MM.1S (cell line): ENCODE measurements around the gene MIER3.

Experiments used
- DNase-seq: peaks from one replicate; pipeline ENCODE4 v3.0.0-alpha.2; 2015
- H2AFZ ChIP-seq: fragments of 300-600 bp; sonication (generic); 2 replicates; pipeline ENCODE4 v1.6.0; 2016; ENCODE audit warnings: antibody characterized with exemption, low read length
- H3F3A ChIP-seq: fragments of 300-600 bp; sonication (generic); 2 replicates; pipeline ENCODE4 v1.6.1; 2016; ENCODE audit warnings: mild to moderate bottlenecking, antibody characterized with exemption, low read length, moderate library complexity, mixed read lengths; ENCODE audit not compliant: insufficient read depth
- H3K27ac ChIP-seq: fragments of 300-600 bp; sonication (generic); 2 replicates; pipeline ENCODE4 v1.5.1; 2016; ENCODE audit warnings: mild to moderate bottlenecking, low read length
- H3K27me3 ChIP-seq: fragments of 300-600 bp; sonication (generic); replicated peaks from 2 replicates; pipeline ENCODE4 v1.6.0; 2016; ENCODE audit warnings: low read length; ENCODE audit not compliant: insufficient read depth
- H3K36me3 ChIP-seq: fragments of 300-600 bp; sonication (generic); replicated peaks from 2 replicates; pipeline ENCODE4 v1.6.1; 2016; ENCODE audit warnings: mild to moderate bottlenecking, low read length, mixed read lengths; ENCODE audit not compliant: insufficient read depth
- H3K4me1 ChIP-seq: fragments of 300-600 bp; sonication (generic); 2 replicates; pipeline ENCODE4 v1.6.1; 2016; ENCODE audit warnings: low read length, mixed read lengths
- H3K4me2 ChIP-seq: fragments of 300-600 bp; sonication (generic); 2 replicates; pipeline ENCODE4 v1.6.0; 2016; ENCODE audit warnings: low read depth, low read length
- H3K4me3 ChIP-seq: fragments of 300-600 bp; sonication (generic); 2 replicates; pipeline ENCODE4 v1.5.1; 2016; ENCODE audit warnings: low read length, mixed read lengths
- H3K79me2 ChIP-seq: fragments of 300-600 bp; sonication (generic); 2 replicates; pipeline ENCODE4 v1.6.1; 2016; ENCODE audit warnings: mixed run types, low read length, mixed read lengths
- H3K9ac ChIP-seq: fragments of 300-600 bp; sonication (generic); 2 replicates; pipeline ENCODE4 v1.6.1; 2016; ENCODE audit warnings: low read length, mixed read lengths
- H3K9me2 ChIP-seq: fragments of 300-600 bp; sonication (generic); replicated peaks from 2 replicates; pipeline ENCODE4 v1.6.1; 2016; ENCODE audit warnings: mild to moderate bottlenecking, low read length, mixed read lengths; ENCODE audit not compliant: insufficient read depth
- H3K9me3 ChIP-seq: fragments of 300-600 bp; sonication (generic); replicated peaks from 2 replicates; pipeline ENCODE4 v1.6.1; 2016; ENCODE audit warnings: mild to moderate bottlenecking, low read length, mixed read lengths; ENCODE audit not compliant: insufficient read depth
- H4K20me1 ChIP-seq: fragments of 300-600 bp; sonication (generic); 2 replicates; pipeline ENCODE4 v1.6.1; 2016; ENCODE audit warnings: mild to moderate bottlenecking, low read length, moderate library complexity, mixed read lengths; ENCODE audit not compliant: insufficient read depth
- CTCF ChIP-seq: fragments of 300-600 bp; sonication (generic); IDR thresholded peaks from 2 replicates; pipeline ENCODE4 v1.5.1; 2016; ENCODE audit warnings: antibody characterized with exemption, low read length, mixed read lengths
- EZH2 ChIP-seq: fragments of 300-600 bp; sonication (generic); optimal IDR thresholded peaks from 2 replicates; pipeline ENCODE3; 2017; ENCODE audit warnings: low read depth, mild to moderate bottlenecking, antibody characterized with exemption, low read length, mixed read lengths
- EZH2phosphoT487 ChIP-seq: fragments of 300-600 bp; sonication (generic); IDR thresholded peaks from 2 replicates; pipeline ENCODE4 v1.6.1; 2018; ENCODE audit warnings: antibody characterized with exemption, low read length

MIER3 gene

GRCh38 chr5:56961746-56962145 is 9.8 kb upstream of the MIER3 start:
- Histone ChIP-seq H3K4me1 (no peaks in the 10 kb centered on the region), H3K27me3 (no peaks in the 10 kb centered on the region), H4K20me1 (no peaks in the 10 kb centered on the region), H3K9ac (no peak overlapping the region), H3K36me3 (no peaks in the 10 kb centered on the region), H3F3A (no peaks in the 10 kb centered on the region), H3K9me3 (no peaks in the 10 kb centered on the region), H3K9me2 (no peaks in the 10 kb centered on the region), H3K4me2 (no peak overlapping the region), H3K79me2 (no peaks in the 10 kb centered on the region), H2AFZ (no peak overlapping the region), H3K4me3 (no peak overlapping the region), H3K27ac (no peak overlapping the region)
- no peak for DNase-seq
- TF ChIP-seq EZH2 (no peak), EZH2phosphoT487 (no peak), CTCF (no peak)

DNA sequence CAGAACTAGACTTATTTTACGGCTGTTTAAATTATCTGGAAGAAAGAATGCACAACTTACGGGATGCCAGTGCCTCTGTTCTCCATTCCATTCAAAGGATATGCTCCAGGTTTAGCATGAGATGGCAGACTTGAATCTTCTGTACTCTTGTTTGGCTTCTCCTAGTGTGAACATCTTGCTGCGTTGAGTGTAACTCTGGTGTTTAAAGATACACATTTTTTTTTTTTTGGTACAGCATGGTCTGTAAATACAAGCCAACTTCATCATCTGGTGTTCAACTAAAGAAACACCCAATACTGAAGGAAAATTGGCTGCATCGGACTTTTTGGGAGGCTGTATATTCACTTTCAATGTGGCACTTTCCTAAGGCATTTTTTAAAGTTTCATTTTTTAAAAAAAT is 7.4 kb upstream of the MIER3 start:
- no peaks in the 10 kb centered on the region for H3F3A ChIP-seq
- no peak overlapping the region for H3K9ac ChIP-seq
- no peaks in the 10 kb centered on the region for H3K4me1 ChIP-seq
- no peak overlapping the region for H3K27ac ChIP-seq
- no peaks in the 10 kb centered on the region for H3K9me3 ChIP-seq
- no peak for TF ChIP-seq CTCF
- no peak for TF ChIP-seq EZH2phosphoT487
- TF ChIP-seq EZH2 = no peak
- no peak overlapping the region for H3K4me2 ChIP-seq
- DNase-seq = no peak
- H2AFZ ChIP-seq = no peak overlapping the region
- H3K79me2 ChIP-seq = no peaks in the 10 kb centered on the region
- H3K4me3 ChIP-seq = no peak overlapping the region
- no peaks in the 10 kb centered on the region for H4K20me1 ChIP-seq
- H3K9me2 ChIP-seq = no peaks in the 10 kb centered on the region
- no peaks in the 10 kb centered on the region for H3K36me3 ChIP-seq
- no peaks in the 10 kb centered on the region for H3K27me3 ChIP-seq

GRCh38 chr5:56958595-56958994 is 6.7 kb upstream of the MIER3 start:
- Histone ChIP-seq H3K79me2 (no peaks in the 10 kb centered on the region), H3K27ac (no peak overlapping the region), H3K4me3 (no peak overlapping the region), H3K36me3 (no peaks in the 10 kb centered on the region), H3K9ac (no peak overlapping the region), H3K4me2 (no peak overlapping the region), H3K9me3 (no peaks in the 10 kb centered on the region), H3K27me3 (no peaks in the 10 kb centered on the region), H3K4me1 (no peaks in the 10 kb centered on the region), H2AFZ (no peak overlapping the region), H4K20me1 (no peaks in the 10 kb centered on the region), H3F3A (no peaks in the 10 kb centered on the region), H3K9me2 (no peaks in the 10 kb centered on the region)
- no peak for DNase-seq
- TF ChIP-seq EZH2 (no peak), CTCF (no peak), EZH2phosphoT487 (no peak)

DNA sequence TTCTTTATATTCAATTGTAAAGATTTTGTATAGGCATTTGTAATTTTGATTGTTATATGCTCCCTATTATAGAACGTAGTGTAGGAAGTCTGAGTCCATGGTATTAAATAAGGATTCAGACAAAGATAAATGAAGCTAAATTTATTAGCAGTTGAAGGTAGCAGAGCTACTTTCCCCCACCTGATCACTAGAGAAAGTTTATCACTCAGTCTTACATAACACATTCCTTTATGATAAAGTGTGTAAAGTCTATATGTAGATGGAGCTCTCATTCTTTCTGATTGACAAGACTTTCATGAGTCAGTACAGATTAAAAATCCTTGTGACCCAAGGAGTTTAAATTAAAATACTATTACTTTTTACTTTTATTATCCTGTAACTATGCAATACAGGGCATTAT is 2.3 kb upstream of the MIER3 start:
- no peak for DNase-seq
- H3F3A ChIP-seq = peaks cover 15% of the 10 kb centered on the region
- H4K20me1 ChIP-seq = no peaks in the 10 kb centered on the region
- TF ChIP-seq EZH2 (no peak), EZH2phosphoT487 (no peak), CTCF (no peak)
- no peaks in the 10 kb centered on the region for H3K36me3 ChIP-seq
- H3K27ac ChIP-seq = no peak overlapping the region
- peaks cover 27% of the 10 kb centered on the region for H3K79me2 ChIP-seq
- H3K9me2 ChIP-seq = no peaks in the 10 kb centered on the region
- H3K4me1 ChIP-seq = peaks cover 7% of the 10 kb centered on the region; the same call in 1 of the 2 replicates
- H3K4me3 ChIP-seq = no peak overlapping the region
- H3K9ac ChIP-seq = no peak overlapping the region
- H3K4me2 ChIP-seq = no peak overlapping the region
- H3K9me3 ChIP-seq = no peaks in the 10 kb centered on the region
- no peaks in the 10 kb centered on the region for H3K27me3 ChIP-seq
- no peak overlapping the region for H2AFZ ChIP-seq
